Measurements from ENCODE around the gene SERINC4.

The SERINC4 gene

GRCh38 chr15:43795997-43796396, 4.0 kb downstream of the SERINC4 start:
- no peak for DNase-seq

GRCh38 chr15:43795197-43795596, 4.8 kb downstream of the SERINC4 start:
- no peak for DNase-seq

GRCh38 chr15:43794269-43795037, 5.6 kb downstream of the SERINC4 start:
- no peak for DNase-seq

- DNase-seq = no peak
Observed at GRCh38 chr15:43793647-43794046, 6.4 kb downstream of the SERINC4 start.

- no peak for DNase-seq
Observed at GRCh38 chr15:43792761-43793476, 7.1 kb downstream of the SERINC4 start.

GRCh38 chr15:43791993-43792760, 7.8 kb downstream of the SERINC4 start, which contains the start of gene SERF2:
Gene SERF2 (plus strand): TSS chr15:43792320. CDS start chr15:43792377, 57 bp downstream.
- DNase-seq = peak; percentile 68

- DNase-seq = no peak
Observed at GRCh38 chr15:43789409-43789808, 10.6 kb downstream of the SERINC4 start.

GRCh38 chr15:43779016-43779415, 21.0 kb downstream of the SERINC4 start:
- DNase-seq = no peak

- DNase-seq = no peak
Observed at GRCh38 chr15:43777267-43777914, 22.6 kb downstream of the SERINC4 start.

GRCh38 chr15:43776718-43777266, 23.2 kb downstream of the SERINC4 start, which contains the start of gene ELL3:
Gene ELL3 (minus strand): TSS chr15:43776966. CDS start chr15:43776901, 65 bp downstream.
- DNase-seq = no peak

GRCh38 chr15:43776101-43776717, 23.8 kb downstream of the SERINC4 start:
- no peak for DNase-seq

- DNase-seq = no peak
Observed at GRCh38 chr15:43775411-43775965, 24.5 kb downstream of the SERINC4 start.

GRCh38 chr15:43774062-43774461, 26.0 kb downstream of the SERINC4 start:
- DNase-seq = no peak

- DNase-seq = no peak
Observed at GRCh38 chr15:43772624-43773023, 27.4 kb downstream of the SERINC4 start.

GRCh38 chr15:43771816-43772215, 28.2 kb downstream of the SERINC4 start:
- DNase-seq = no peak

- DNase-seq = no peak
Observed at GRCh38 chr15:43769584-43770228, 30.3 kb downstream of the SERINC4 start.

GRCh38 chr15:43763819-43764446, 36.1 kb downstream of the SERINC4 start:
- no peak for DNase-seq

- DNase-seq = no peak
Observed at GRCh38 chr15:43762824-43763223, 37.2 kb downstream of the SERINC4 start.

- DNase-seq = no peak
Observed at GRCh38 chr15:43751885-43752284, 48.1 kb downstream of the SERINC4 start.

- DNase-seq = no peak
Observed at GRCh38 chr15:43749690-43750345, 50.2 kb downstream of the SERINC4 start.
